IPS-18c (cell line): ENCODE data around the gene HSD11B2.

Experiments
- H3K4me3 ChIP-seq: 2 replicates; pipeline ENCODE4 v1.7.0; 2013; ENCODE audit warnings: low read depth, mild to moderate bottlenecking, low read length, moderate library complexity; ENCODE audit not compliant: insufficient read depth
- H3K9me3 ChIP-seq: one replicate; pipeline ENCODE4 v1.6.1; 2013; ENCODE audit warnings: mild to moderate bottlenecking, low read length, moderate library complexity; ENCODE audit not compliant: control insufficient read depth, insufficient read depth

HSD11B2 gene

GRCh38 chr16:67438824-67439393, 8.0 kb downstream of the HSD11B2 start:
- no peak overlapping the region for H3K4me3 ChIP-seq
- no peaks in the 10 kb centered on the region for H3K9me3 ChIP-seq

- Histone ChIP-seq H3K9me3 (no peaks in the 10 kb centered on the region), H3K4me3 (no peak overlapping the region)
Measured at GRCh38 chr16:67441271-67441753, 10.4 kb downstream of the HSD11B2 start.

- Histone ChIP-seq H3K9me3 (no peaks in the 10 kb centered on the region), H3K4me3 (no peak overlapping the region)
Measured at GRCh38 chr16:67441907-67442306, 11.0 kb downstream of the HSD11B2 start.

- Histone ChIP-seq H3K4me3 (no peak overlapping the region), H3K9me3 (no peaks in the 10 kb centered on the region)
Measured at GRCh38 chr16:67442581-67443255, 11.8 kb downstream of the HSD11B2 start.

- H3K4me3 ChIP-seq = no peak overlapping the region
Measured at GRCh38 chr16:67443265-67443664, 12.3 kb downstream of the HSD11B2 start.

GRCh38 chr16:67444259-67445125, 13.6 kb downstream of the HSD11B2 start:
- Histone ChIP-seq H3K9me3 (no peaks in the 10 kb centered on the region), H3K4me3 (no peak overlapping the region)

More at GRCh38 chr16:67443265-67443664, 12.3 kb downstream of the HSD11B2 start:
- H3K9me3 ChIP-seq = no peaks in the 10 kb centered on the region

GRCh38 chr16:67445126-67445426, 14.2 kb downstream of the HSD11B2 start:
- H3K9me3 ChIP-seq = no peaks in the 10 kb centered on the region
- H3K4me3 ChIP-seq = no peak overlapping the region

GRCh38 chr16:67445441-67445912, 14.6 kb downstream of the HSD11B2 start:
- no peaks in the 10 kb centered on the region for H3K9me3 ChIP-seq
- no peak overlapping the region for H3K4me3 ChIP-seq

GRCh38 chr16:67445913-67446907, 15.3 kb downstream of the HSD11B2 start:
- H3K9me3 ChIP-seq = no peaks in the 10 kb centered on the region
- H3K4me3 ChIP-seq = no peak overlapping the region

GRCh38 chr16:67446968-67447507, 16.1 kb downstream of the HSD11B2 start:
- Histone ChIP-seq H3K4me3 (no peak overlapping the region), H3K9me3 (no peaks in the 10 kb centered on the region)

GRCh38 chr16:67447508-67448076, 16.7 kb downstream of the HSD11B2 start:
- Histone ChIP-seq H3K4me3 (no peak overlapping the region; the same call in 1 of the 2 replicates), H3K9me3 (no peaks in the 10 kb centered on the region)

- Histone ChIP-seq H3K9me3 (no peaks in the 10 kb centered on the region), H3K4me3 (no peak overlapping the region)
Measured at GRCh38 chr16:67448580-67448979, 17.7 kb downstream of the HSD11B2 start.

GRCh38 chr16:67449336-67449735, 18.4 kb downstream of the HSD11B2 start:
- Histone ChIP-seq H3K4me3 (no peak overlapping the region), H3K9me3 (no peaks in the 10 kb centered on the region)

- H3K4me3 ChIP-seq = no peak overlapping the region
- H3K9me3 ChIP-seq = no peaks in the 10 kb centered on the region
Measured at GRCh38 chr16:67449739-67450138, 18.8 kb downstream of the HSD11B2 start.

- Histone ChIP-seq H3K9me3 (no peaks in the 10 kb centered on the region), H3K4me3 (no peak overlapping the region)
Measured at GRCh38 chr16:67451061-67451703, 20.3 kb downstream of the HSD11B2 start.
